GM20431 (cell line): ENCODE results near the gene SCGB1C2.
"Not testable (repeated sequence)": the region's sequence is repeated elsewhere in the genome, so short reads cannot be mapped to it uniquely, and the experiment has no call there.

Source experiments
- in situ Hi-C: fragments of 300-500 bp; cut with MseI, MboI; formaldehyde crosslinking; loops from one replicate; pipeline ENCODE4 v1.15.0; 2020; ENCODE audit warnings: low sequenced_read_pairs; ENCODE audit not compliant: unreplicated experiment

The SCGB1C2 gene

DNA sequence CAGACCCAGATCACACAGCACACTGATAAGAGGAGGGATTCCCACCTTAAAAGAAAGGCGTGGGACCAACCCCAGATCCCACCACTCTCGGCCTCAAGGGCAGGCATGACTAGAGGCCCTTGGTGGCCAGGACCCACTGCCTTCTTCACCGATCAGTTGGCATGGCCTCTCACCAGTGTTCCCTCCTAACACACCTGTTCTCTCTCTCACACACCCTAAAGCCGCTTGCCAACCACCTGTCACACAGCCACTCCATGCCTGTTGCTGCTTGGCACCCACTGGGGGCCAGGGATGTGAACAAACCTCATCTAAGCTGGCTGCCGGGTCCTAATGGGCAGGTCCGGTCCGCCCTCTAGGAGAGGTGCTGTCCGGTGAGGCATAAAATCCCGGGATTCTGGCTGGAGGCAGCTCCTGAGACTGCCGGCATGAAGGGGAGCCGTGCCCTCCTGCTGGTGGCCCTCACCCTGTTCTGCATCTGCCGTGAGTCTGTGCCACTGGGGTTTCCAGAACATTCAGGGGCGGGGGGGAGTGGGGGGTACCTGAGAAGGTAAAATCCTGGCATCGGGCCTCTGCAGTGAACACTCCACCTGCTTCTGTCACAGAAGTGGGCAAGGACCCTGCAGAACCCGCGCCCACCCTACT, at the start of gene SCGB1C2:
Gene SCGB1C2 (plus strand): TSS at position 404 of the 642 bp plus-strand sequence. CDS start 22 bp downstream, at position 426.
- in situ Hi-C loops = not testable (repeated sequence)

- in situ Hi-C loops = not testable (repeated sequence)
Measured at GRCh38 chr17:113111-113510, 24.3 kb upstream of the SCGB1C2 start.

- in situ Hi-C loops = not testable (repeated sequence)
Measured at GRCh38 chr17:118339-118917, 18.9 kb upstream of the SCGB1C2 start.

GRCh38 chr17:133932-134331, 3.4 kb upstream of the SCGB1C2 start:
- in situ Hi-C loops = not testable (repeated sequence)

DNA sequence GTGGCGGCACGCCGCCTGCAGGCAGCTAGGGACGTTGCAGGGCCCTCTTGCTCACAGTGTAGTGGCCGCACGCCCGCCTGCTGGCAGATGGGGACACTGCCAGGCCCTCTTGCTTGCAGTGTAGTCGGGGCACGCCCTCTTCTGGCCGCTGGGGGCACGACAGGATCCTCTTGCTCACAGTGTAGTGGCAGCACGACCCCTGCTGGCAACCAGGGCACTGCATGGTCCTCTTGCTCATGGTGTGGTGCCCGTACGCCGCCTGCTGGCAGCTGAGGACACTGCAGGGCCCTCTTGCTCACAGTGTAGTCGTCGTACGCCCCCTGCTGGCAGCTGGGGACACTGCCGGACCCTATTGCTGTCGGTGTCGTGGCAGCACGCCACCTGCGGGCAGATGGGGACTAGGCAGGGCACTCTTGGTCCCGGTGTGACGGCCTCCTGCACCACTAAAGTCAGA, 3.0 kb upstream of the SCGB1C2 start:
- in situ Hi-C loops = not testable (repeated sequence)

DNA sequence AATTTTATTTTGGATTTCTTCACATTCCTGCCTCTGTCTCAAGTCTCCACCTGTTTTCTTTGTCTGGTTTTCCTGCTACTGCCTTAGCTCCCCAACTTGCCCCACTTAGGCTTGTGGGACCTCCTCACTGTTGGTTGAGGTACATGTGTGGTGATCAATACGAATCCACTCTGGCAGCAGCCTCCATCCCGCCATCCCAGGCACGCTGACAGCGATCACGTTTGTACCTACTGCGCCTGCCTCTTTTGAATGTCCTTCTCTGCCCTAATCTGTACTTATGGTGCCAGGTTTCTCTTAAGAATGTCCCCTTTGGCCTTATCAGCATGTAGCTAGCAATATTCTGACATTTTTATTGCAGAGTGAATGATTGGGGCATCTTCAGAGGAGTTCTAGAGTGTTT, 2.3 kb upstream of the SCGB1C2 start:
- in situ Hi-C loops = not testable (repeated sequence)

GRCh38 chr17:135895-136294, 1.5 kb upstream of the SCGB1C2 start:
- in situ Hi-C loops = not testable (repeated sequence)

- in situ Hi-C loops = not testable (repeated sequence)
Measured at GRCh38 chr17:136531-136930, 838 bp upstream of the SCGB1C2 start.

DNA sequence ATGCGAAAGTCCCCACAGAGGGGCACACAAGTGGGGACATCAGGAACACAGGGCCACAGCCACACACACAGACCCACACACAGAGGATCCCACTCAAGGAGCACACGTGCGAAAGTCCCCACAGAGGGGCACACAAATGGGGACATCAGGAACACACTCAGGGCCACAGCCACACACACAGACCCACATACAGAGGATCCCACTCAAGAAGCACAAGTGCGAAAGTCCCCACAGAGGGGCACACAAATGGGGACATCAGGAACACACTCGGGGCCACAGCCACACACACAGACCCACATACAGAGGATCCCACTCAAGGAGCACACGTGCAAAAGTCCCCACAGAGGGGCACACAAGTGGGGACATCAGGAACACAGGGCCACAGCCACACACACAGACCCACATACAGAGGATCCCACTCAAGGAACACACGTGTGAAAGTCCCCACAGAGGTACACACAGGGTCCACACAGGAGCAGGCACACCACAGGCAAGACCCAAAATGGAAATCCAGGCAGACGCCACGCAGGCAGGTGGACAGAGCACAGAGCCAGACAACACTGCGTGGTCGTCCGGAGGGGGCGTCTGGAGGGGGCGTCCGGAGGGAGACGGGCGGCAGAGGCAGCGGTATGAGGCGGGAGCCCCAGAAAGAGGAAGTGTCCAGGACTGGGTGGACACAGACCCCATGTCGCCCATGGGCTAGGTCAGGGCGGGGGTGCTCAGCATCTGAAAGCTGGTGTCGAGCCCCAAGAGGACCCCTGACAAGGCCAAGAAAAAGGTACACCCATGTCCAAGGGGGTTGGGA, 2.2 kb downstream of the SCGB1C2 start:
- in situ Hi-C loops = not testable (repeated sequence)

- in situ Hi-C loops = no loop called here
Measured at GRCh38 chr17:142102-142661, 4.8 kb downstream of the SCGB1C2 start.

GRCh38 chr17:142876-143784, 5.8 kb downstream of the SCGB1C2 start:
- in situ Hi-C loops = no loop called here

GRCh38 chr17:143785-144281, 6.5 kb downstream of the SCGB1C2 start:
- in situ Hi-C loops = no loop called here

DNA sequence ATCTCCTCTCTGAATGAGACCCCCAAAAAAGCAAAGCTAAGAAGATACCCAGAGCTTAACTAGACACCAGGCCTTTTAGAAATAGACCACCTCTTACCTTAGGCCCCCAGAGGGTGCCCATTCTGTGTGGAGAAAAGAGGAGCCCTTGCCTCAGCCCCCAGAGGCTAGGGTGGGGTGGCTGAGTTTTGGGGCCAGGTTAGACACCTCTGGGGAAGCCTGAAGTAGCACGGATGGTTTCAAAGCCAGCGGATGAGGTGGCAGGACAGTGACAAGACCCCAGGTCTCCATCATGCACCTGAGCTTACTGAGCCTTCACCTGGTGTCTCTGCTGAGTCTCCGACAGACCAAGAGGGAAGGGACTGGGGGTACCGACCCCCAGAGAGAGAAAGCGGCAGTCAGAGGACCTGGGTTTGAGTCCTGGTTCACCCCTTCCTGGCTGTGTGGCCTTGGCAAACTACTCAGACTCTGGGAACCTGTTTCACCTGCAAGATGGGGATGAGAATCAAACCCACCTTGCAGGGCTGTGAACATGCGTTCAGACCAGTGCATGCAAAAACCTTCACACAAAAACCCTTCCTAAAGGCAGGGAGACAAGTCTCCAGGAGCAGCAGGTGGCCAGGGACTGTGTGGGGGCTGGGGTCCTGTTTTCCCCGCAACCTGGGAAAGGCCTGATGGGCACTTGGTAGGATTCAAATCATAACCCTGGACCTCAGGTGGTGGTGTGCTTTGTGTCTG, 7.7 kb downstream of the SCGB1C2 start:
- in situ Hi-C loops = no loop called here

- in situ Hi-C loops = no loop called here
Measured at GRCh38 chr17:145671-146541, 8.5 kb downstream of the SCGB1C2 start.

DNA sequence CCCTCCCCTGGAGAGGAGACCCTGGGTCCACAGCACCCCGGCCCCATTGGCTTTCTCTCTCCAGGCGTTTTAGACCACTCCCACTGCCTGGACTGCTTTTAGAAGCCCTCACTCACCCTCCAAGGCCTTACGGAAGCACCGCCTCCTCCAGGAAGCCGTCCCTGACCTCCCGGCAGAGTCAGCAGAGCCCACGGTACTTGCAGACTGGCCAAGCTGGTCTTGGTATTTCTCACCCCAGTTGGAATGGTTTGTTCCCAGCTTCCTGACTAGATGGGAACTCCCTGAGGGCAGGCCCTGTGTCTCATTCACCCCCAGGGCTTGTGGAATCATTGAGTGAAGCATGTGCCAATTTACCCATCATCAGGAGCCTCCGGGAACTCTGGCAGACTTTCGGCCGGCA, 9.2 kb downstream of the SCGB1C2 start:
- in situ Hi-C loops = no loop called here

- in situ Hi-C loops = no loop called here
Measured at GRCh38 chr17:146983-147761, 9.8 kb downstream of the SCGB1C2 start.
